IMR-90 (cell line): ENCODE measurements around the gene KIF13A. TPM values are rescaled to one million over a fixed set of nuclear protein-coding genes. Genes with fewer than 3 reads are reported as not detected.

Source experiments
- ATAC-seq: fragments of 200-7000 bp; cut with Tn5 transposase; 2 replicates; pipeline ENCODE4 v1.9.1; 2020; ENCODE audit warnings: low read depth, mild to moderate bottlenecking, moderate library complexity
- BruUV-seq: library from RNA; stranded (reverse); fragments of 400-500 nt; replicated peaks from 2 replicates; lab custom pipeline; 2021; lab: Mats Ljungman, UMichigan
- CTCF ChIA-PET: fragments of 300-600 bp; formaldehyde crosslinking; extraction: SDS; loops from one replicate; lab custom pipeline; 2021; ENCODE audit warnings: antibody characterized with exemption; lab: Yijun Ruan, JAX
- POLR2A ChIA-PET: fragments of 300-600 bp; sonication (Branson Sonifier 250); formaldehyde crosslinking; loops from one replicate; lab custom pipeline; 2022; ENCODE audit warnings: antibody characterized with exemption; ENCODE audit not compliant: unreplicated experiment; lab: Charles Lee
- DNase-seq: peaks from one replicate; pipeline ENCODE4 v3.0.0; 2013
- H2AFZ ChIP-seq: replicated peaks from 2 replicates; pipeline ENCODE3; 2013; ENCODE audit warnings: low read length, mild to moderate bottlenecking; ENCODE audit not compliant: poor library complexity
- H2AK5ac ChIP-seq: 2 replicates; pipeline ENCODE4 v1.6.1; 2013; ENCODE audit warnings: low read depth, low read length, inconsistent platforms
- H2AK9ac ChIP-seq: replicated peaks from 2 replicates; pipeline ENCODE3; 2013; ENCODE audit warnings: mild to moderate bottlenecking, low read depth, low read length, moderate library complexity; ENCODE audit not compliant: poor library complexity
- H2BK120ac ChIP-seq: 2 replicates; pipeline ENCODE4 v1.6.1; 2013; ENCODE audit warnings: low read depth, low read length, inconsistent platforms
- H2BK15ac ChIP-seq: 3 replicates; pipeline ENCODE4 v1.6.1; 2013; ENCODE audit warnings: low read depth, low read length, inconsistent platforms
- H2BK20ac ChIP-seq: 2 replicates; pipeline ENCODE4 v1.6.1; 2013; ENCODE audit warnings: low read depth, mild to moderate bottlenecking, inconsistent platforms, low read length, moderate library complexity
- H2BK5ac ChIP-seq: 2 replicates; pipeline ENCODE4 v1.6.1; 2013; ENCODE audit warnings: mild to moderate bottlenecking, low read depth, low read length, inconsistent platforms; ENCODE audit not compliant: poor library complexity, severe bottlenecking
- H3K14ac ChIP-seq: replicated peaks from 2 replicates; pipeline ENCODE4 v1.6.1; 2013; ENCODE audit warnings: low read depth, low read length, inconsistent platforms
- H3K18ac ChIP-seq: 2 replicates; pipeline ENCODE4 v1.6.1; 2013; ENCODE audit warnings: low read depth, low read length, control low read depth
- H3K23ac ChIP-seq: 2 replicates; pipeline ENCODE4 v1.6.1; 2013; ENCODE audit warnings: low read depth, low read length, inconsistent platforms
- H3K27ac ChIP-seq: 2 replicates; pipeline ENCODE4 v1.5.1; 2013; ENCODE audit warnings: mild to moderate bottlenecking, control low read depth, low read length; ENCODE audit not compliant: insufficient read depth
- H3K27me3 ChIP-seq: 2 replicates; pipeline ENCODE4 v1.6.1; 2013; ENCODE audit warnings: low read length; ENCODE audit not compliant: control insufficient read depth, insufficient read depth
- H3K36me3 ChIP-seq: 2 replicates; pipeline ENCODE4 v1.6.1; 2013; ENCODE audit warnings: low read length, mixed read lengths; ENCODE audit not compliant: control insufficient read depth, insufficient read depth
- H3K4ac ChIP-seq: 2 replicates; pipeline ENCODE4 v1.6.1; 2013; ENCODE audit warnings: low read depth, low read length, inconsistent platforms
- H3K4me1 ChIP-seq: 2 replicates; pipeline ENCODE4 v1.6.1; 2013; ENCODE audit warnings: low read length, mixed read lengths; ENCODE audit not compliant: control insufficient read depth, insufficient read depth
- H3K4me2 ChIP-seq: 2 replicates; pipeline ENCODE4 v1.6.1; 2013; ENCODE audit warnings: low read depth, mild to moderate bottlenecking, control low read depth, low read length, moderate library complexity
- H3K4me3 ChIP-seq: 2 replicates; pipeline ENCODE4 v1.5.1; 2013; ENCODE audit warnings: low read depth, mild to moderate bottlenecking, control low read depth, low read length, moderate library complexity; ENCODE audit not compliant: insufficient read depth
- H3K56ac ChIP-seq: 2 replicates; pipeline ENCODE4 v1.6.1; 2013; ENCODE audit warnings: low read length, inconsistent platforms; ENCODE audit not compliant: insufficient read depth; ENCODE audit errors: extremely low read depth
- H3K79me1 ChIP-seq, 2 experiments: 2 replicates each; pipeline ENCODE4 v1.6.1; 2013; ENCODE audit warnings: low read length in 2 of 2, inconsistent platforms in 1 of 2, low read depth in 1 of 2
- H3K9ac ChIP-seq: 2 replicates; pipeline ENCODE4 v1.6.1; 2013; ENCODE audit warnings: low read depth, low read length, control low read depth
- H3K9me1 ChIP-seq: 2 replicates; pipeline ENCODE4 v1.6.1; 2013; ENCODE audit warnings: low read length, inconsistent platforms; ENCODE audit not compliant: insufficient read depth
- H3K9me3 ChIP-seq: 2 replicates; pipeline ENCODE4 v1.6.1; 2013; ENCODE audit warnings: low read length; ENCODE audit not compliant: control insufficient read depth, insufficient read depth
- H4K20me1 ChIP-seq: 2 replicates; pipeline ENCODE4 v1.6.1; 2013; ENCODE audit warnings: low read length, inconsistent platforms; ENCODE audit not compliant: insufficient read depth
- H4K5ac ChIP-seq: 2 replicates; pipeline ENCODE4 v1.6.1; 2013; ENCODE audit warnings: mild to moderate bottlenecking, low read depth, low read length, control low read depth
- H4K8ac ChIP-seq, 2 experiments: 2 replicates each; pipeline ENCODE4 v1.6.1; 2013; ENCODE audit warnings: low read depth in 2 of 2, low read length in 2 of 2, control low read depth in 1 of 2, inconsistent platforms in 1 of 2
- H4K91ac ChIP-seq: 2 replicates; pipeline ENCODE4 v1.6.1; 2013; ENCODE audit warnings: low read depth, low read length, inconsistent platforms; ENCODE audit not compliant: insufficient read depth
- CEBPB ChIP-seq: IDR thresholded peaks from 2 replicates; pipeline ENCODE4 v1.6.1; 2012; ENCODE audit warnings: low read depth, low read length, improper control_type of control experiment
- CHD1 ChIP-seq: IDR thresholded peaks from 2 replicates; pipeline ENCODE4 v1.6.1; 2012; ENCODE audit warnings: low read depth, low read length, improper control_type of control experiment
- CTCF ChIP-seq: conservative IDR thresholded peaks from 2 replicates; pipeline ENCODE4 v1.5.1; 2012; ENCODE audit warnings: mild to moderate bottlenecking, low read depth, low read length, improper control_type of control experiment
- ELK1 ChIP-seq: fragments of 150-350 bp; IDR thresholded peaks from 2 replicates; pipeline ENCODE4 v1.6.1; 2016; ENCODE audit warnings: low read depth, mild to moderate bottlenecking, low read length, moderate library complexity, borderline replicate concordance
- FOS ChIP-seq: fragments of 150-350 bp; IDR thresholded peaks from 2 replicates; pipeline ENCODE4 v1.6.1; 2016; ENCODE audit warnings: low read depth, low read length
- MAFK ChIP-seq: IDR thresholded peaks from 2 replicates; pipeline ENCODE4 v1.6.1; 2012; ENCODE audit warnings: low read depth, low read length, improper control_type of control experiment
- MAZ ChIP-seq: IDR thresholded peaks from 2 replicates; pipeline ENCODE4 v1.6.1; 2012; ENCODE audit warnings: low read depth, mild to moderate bottlenecking, low read length, improper control_type of control experiment, moderate library complexity, borderline replicate concordance
- MXI1 ChIP-seq: IDR thresholded peaks from 2 replicates; pipeline ENCODE4 v1.6.1; 2012; ENCODE audit warnings: low read depth, mild to moderate bottlenecking, low read length, moderate library complexity, borderline replicate concordance
- NFE2L2 ChIP-seq: fragments of 150-350 bp; IDR thresholded peaks from 2 replicates; pipeline ENCODE4 v1.6.1; 2016; ENCODE audit warnings: low read depth, mild to moderate bottlenecking, low read length
- POLR2A ChIP-seq: IDR thresholded peaks from 2 replicates; pipeline ENCODE4 v1.6.1; 2012; ENCODE audit warnings: mild to moderate bottlenecking, low read depth, low read length
- RAD21 ChIP-seq: IDR thresholded peaks from 2 replicates; pipeline ENCODE4 v1.6.1; 2012; ENCODE audit warnings: low read length, improper control_type of control experiment
- RFX5 ChIP-seq: IDR thresholded peaks from 2 replicates; pipeline ENCODE4 v1.8.0; 2012; ENCODE audit warnings: low read depth, mild to moderate bottlenecking, low read length, moderate library complexity
- SMC3 ChIP-seq: fragments of 150-350 bp; IDR thresholded peaks from 2 replicates; pipeline ENCODE4 v1.6.1; 2016; ENCODE audit warnings: low read depth, mild to moderate bottlenecking, antibody characterized with exemption, low read length, moderate library complexity
- WGBS, 2 experiments: methylation state at CpG; one replicate each; pipeline versions ENCODE4 v1.1.5 to v1.1.7; 2013; ENCODE audit warnings: missing lambda C conversion rate in 2 of 2; ENCODE audit not compliant: insufficient read length in 1 of 2; ENCODE audit errors: extremely low coverage in 2 of 2; 5-methylcytosine and 5-hydroxymethylcytosine counted together
- dilution Hi-C: fragments of 300-500 bp; cut with HindIII; formaldehyde crosslinking; loops from one replicate; pipeline ENCODE4 v1.14.3; 2018; ENCODE audit warnings: low sequenced_read_pairs; ENCODE audit not compliant: unreplicated experiment
- in situ Hi-C: fragments of 300-500 bp; cut with MboI; formaldehyde crosslinking; loops from 3 replicates; pipeline ENCODE4 v1.14.3; 2019; ENCODE audit warnings: low sequenced_read_pairs, inconsistent platforms, mixed read lengths
- intact Hi-C: fragments of 100-400 bp; cut with micrococcal nuclease; formaldehyde crosslinking; loops from 2 replicates; pipeline ENCODE4 v1.10.0; 2022
- polyA plus RNA-seq, 3 experiments: library from polyadenylated mRNA; depleted of rRNA; stranded (reverse); fragments of >200 nt; gene quantifications; 2 replicates each; pipeline ENCODE4 v1.2.3, GENCODE V29; 2012; ENCODE audit warnings: low replicate concordance in 1 of 3
- total RNA-seq: library from RNA; depleted of rRNA; stranded (reverse); fragments of >200 nt; gene quantifications from 2 replicates; pipeline ENCODE4 v1.2.3, GENCODE V29; 2012

Gene KIF13A
- total and polyA plus RNA-seq, 2 of the 4 experiments (the other 2 are of a cell fraction), result 23.3 to 51.8 TPM

GRCh38 chr6:17828149-17828548 lies 159.3 kb downstream of the KIF13A start:
- H3K9me1 ChIP-seq, result peaks cover 8% of the 10 kb centered on the region
- H2BK15ac ChIP-seq, result no peak overlapping the region
- no peak for DNase-seq
- H3K27ac ChIP-seq, result no peak overlapping the region
- TF ChIP-seq CHD1, result no peak
- TF ChIP-seq RAD21, result no peak
- no peak for TF ChIP-seq CTCF
- TF ChIP-seq CEBPB, result no peak
- no peak for TF ChIP-seq FOS
- no peak for TF ChIP-seq SMC3
- no peak for TF ChIP-seq MAFK
- no peak for TF ChIP-seq MAZ
- no peak for TF ChIP-seq RFX5
- TF ChIP-seq ELK1, result no peak
- TF ChIP-seq MXI1, result no peak
- no peak for TF ChIP-seq POLR2A
- no peak for TF ChIP-seq NFE2L2
- no peak overlapping the region for H3K4me3 ChIP-seq
- no peaks in the 10 kb centered on the region for H4K20me1 ChIP-seq
- H3K14ac ChIP-seq, result no peak overlapping the region
- no peak overlapping the region for H3K56ac ChIP-seq
- H3K36me3 ChIP-seq, result peaks cover 36% of the 10 kb centered on the region
- no peak overlapping the region for H4K5ac ChIP-seq
- no peak overlapping the region for H4K91ac ChIP-seq
- H3K18ac ChIP-seq, result no peak overlapping the region
- H4K8ac ChIP-seq, result no peak overlapping the region
- no peak for ATAC-seq
- no peak overlapping the region for H2AFZ ChIP-seq
- ChIA-PET POLR2A (no interaction called here), CTCF (no interaction called here)
- H2BK120ac ChIP-seq, result no peak overlapping the region
- H2AK9ac ChIP-seq, result no peak overlapping the region
- H3K4me2 ChIP-seq, result no peak overlapping the region
- H2BK20ac ChIP-seq, result no peak overlapping the region
- no peaks in the 10 kb centered on the region for H3K27me3 ChIP-seq
- intact Hi-C loops, result no loop called here
- peaks cover 3% of the 10 kb centered on the region for H3K4me1 ChIP-seq
- H3K4ac ChIP-seq, result no peak overlapping the region
- H3K9ac ChIP-seq, result no peak overlapping the region
- no peak overlapping the region for H2BK5ac ChIP-seq
- no peak overlapping the region for H3K23ac ChIP-seq
- in situ Hi-C loops, result no loop called here
- dilution Hi-C loops, result no loop called here
- peaks cover 0 to 15% of the 10 kb centered on the region in 2 experiments; a peak in 3 of 4 replicates for H3K79me1 ChIP-seq
- BruUV-seq, result no TSS peak
- no CpG with 5 or more reads among the region's 5 CpGs for WGBS, 2 experiments
- no peaks in the 10 kb centered on the region for H3K9me3 ChIP-seq
- no peak overlapping the region for H2AK5ac ChIP-seq
